ENCODE measurements around the gene ADAT1. TPM values are rescaled to one million over a fixed set of nuclear protein-coding genes. Genes with fewer than 3 reads are reported as not detected.

ADAT1 gene
- total and polyA plus RNA-seq, 4 donors, result 13.2 to 42.3 (median 18.5) TPM

GRCh38 chr16:75614066-75614897, 8.8 kb downstream of the ADAT1 start (continued):
- TF ChIP-seq CTCF (IDR thresholded peaks at IDR 0.05; ENCODE audit: low read depth, low read length, missing input control) (no peak), ATF3 (IDR thresholded peaks at IDR 0.05) (no peak), TAF1 (conservative IDR thresholded peaks at IDR 0.05) (no peak), EGR1 (IDR thresholded peaks at IDR 0.05; ENCODE audit: low read depth in 2 of 2) (no peak)

- Histone ChIP-seq H3K9me3 (ENCODE audit: control insufficient read depth in 4 of 4, low read length in 3 of 4) (no peaks in the 10 kb centered on the region), H3K4me3 (ENCODE audit: low read depth in 1 of 3, low read length in 3 of 3) (no peak overlapping the region), H3K9ac (ENCODE audit: low read depth in 1 of 2, low read length in 2 of 2) (no peak overlapping the region), H3K36me3 (ENCODE audit: control insufficient read depth in 4 of 4, insufficient read depth in 3 of 4, low read depth in 1 of 4, low read length in 3 of 4) (peaks cover 6 to 54% (median 46%) of the 10 kb centered on the region in 4 donors), H3K4me1 (ENCODE audit: control insufficient read depth in 4 of 4, insufficient read depth in 4 of 4, low read length in 3 of 4) (no peaks in the 10 kb centered on the region), H3K27ac (ENCODE audit: low read depth in 1 of 2, low read length in 2 of 2) (no peak overlapping the region), H3K27me3 (ENCODE audit: control insufficient read depth in 4 of 4, insufficient read depth in 4 of 4, low read length in 3 of 4) (no peaks in the 10 kb centered on the region)
- DNase-seq (ENCODE audit: low spot score), result no peak
- no peak for TF ChIP-seq GABPA (IDR thresholded peaks at IDR 0.05 in 1 of 2, conservative IDR thresholded peaks at IDR 0.05 in 1 of 2)
- TF ChIP-seq SP1 (IDR thresholded peaks at IDR 0.05), result no peak
- TF ChIP-seq JUND (IDR thresholded peaks at IDR 0.05), result no peak
- TF ChIP-seq RAD21 (IDR thresholded peaks at IDR 0.05), result no peak
- no peak for TF ChIP-seq NR2F2 (IDR thresholded peaks at IDR 0.05)
- TF ChIP-seq HNF4G (IDR thresholded peaks at IDR 0.05), result no peak
- WGBS, result 98% methylated on average over 1 of the region's 1 CpG
Observed at GRCh38 chr16:75606507-75606906, 16.6 kb downstream of the ADAT1 start.

GRCh38 chr16:75603241-75603640, 19.8 kb downstream of the ADAT1 start:
- no peak for TF ChIP-seq FOXA2 (IDR thresholded peaks at IDR 0.05)
- no peak for TF ChIP-seq ZBTB33 (IDR thresholded peaks at IDR 0.05)
- no peak for TF ChIP-seq SP1 (IDR thresholded peaks at IDR 0.05)
- TF ChIP-seq YY1 (IDR thresholded peaks at IDR 0.05), result no peak
- TF ChIP-seq EGR1 (IDR thresholded peaks at IDR 0.05; ENCODE audit: low read depth in 2 of 2), result no peak
- TF ChIP-seq NR2F2 (IDR thresholded peaks at IDR 0.05), result no peak
- TF ChIP-seq GABPA (IDR thresholded peaks at IDR 0.05 in 1 of 2, conservative IDR thresholded peaks at IDR 0.05 in 1 of 2), result no peak
- no peak for TF ChIP-seq FOXA1 (IDR thresholded peaks at IDR 0.05)
- no peak for TF ChIP-seq REST (IDR thresholded peaks at IDR 0.05)
- no peak for TF ChIP-seq MAX (IDR thresholded peaks at IDR 0.05)
- no peak for TF ChIP-seq RAD21 (IDR thresholded peaks at IDR 0.05)
- TF ChIP-seq HNF4G (IDR thresholded peaks at IDR 0.05), result no peak
- TF ChIP-seq ATF3 (IDR thresholded peaks at IDR 0.05), result no peak
- TF ChIP-seq JUND (IDR thresholded peaks at IDR 0.05), result no peak
- no peak for TF ChIP-seq TAF1 (conservative IDR thresholded peaks at IDR 0.05)
- TF ChIP-seq RXRA (IDR thresholded peaks at IDR 0.05), result no peak
- no peak for TF ChIP-seq HNF4A (conservative IDR thresholded peaks at IDR 0.05)
- no peak for TF ChIP-seq CTCF (IDR thresholded peaks at IDR 0.05; ENCODE audit: low read depth, low read length, missing input control)
- H3K27me3 ChIP-seq (ENCODE audit: control insufficient read depth in 4 of 4, insufficient read depth in 4 of 4, low read length in 3 of 4), result no peaks in the 10 kb centered on the region
- H3K27ac ChIP-seq (ENCODE audit: low read depth in 1 of 2, low read length in 2 of 2), result no peak overlapping the region
- no peaks in the 10 kb centered on the region for H3K9me3 ChIP-seq (ENCODE audit: control insufficient read depth in 4 of 4, low read length in 3 of 4)
- DNase-seq (ENCODE audit: low spot score), result no peak
- peaks cover 5 to 49% (median 44%) of the 10 kb centered on the region in 4 donors for H3K36me3 ChIP-seq (ENCODE audit: control insufficient read depth in 4 of 4, insufficient read depth in 3 of 4, low read depth in 1 of 4, low read length in 3 of 4)
- H3K4me3 ChIP-seq (ENCODE audit: low read depth in 1 of 3, low read length in 3 of 3), result no peak overlapping the region
- no peaks in the 10 kb centered on the region for H3K4me1 ChIP-seq (ENCODE audit: control insufficient read depth in 4 of 4, insufficient read depth in 4 of 4, low read length in 3 of 4)
- H3K9ac ChIP-seq (ENCODE audit: low read depth in 1 of 2, low read length in 2 of 2), result no peak overlapping the region
- 94% methylated on average over 4 of the region's 4 CpGs for WGBS

All from liver (tissue), 9 donors.